ENCODE results near the gene AHDC1.

DNA sequence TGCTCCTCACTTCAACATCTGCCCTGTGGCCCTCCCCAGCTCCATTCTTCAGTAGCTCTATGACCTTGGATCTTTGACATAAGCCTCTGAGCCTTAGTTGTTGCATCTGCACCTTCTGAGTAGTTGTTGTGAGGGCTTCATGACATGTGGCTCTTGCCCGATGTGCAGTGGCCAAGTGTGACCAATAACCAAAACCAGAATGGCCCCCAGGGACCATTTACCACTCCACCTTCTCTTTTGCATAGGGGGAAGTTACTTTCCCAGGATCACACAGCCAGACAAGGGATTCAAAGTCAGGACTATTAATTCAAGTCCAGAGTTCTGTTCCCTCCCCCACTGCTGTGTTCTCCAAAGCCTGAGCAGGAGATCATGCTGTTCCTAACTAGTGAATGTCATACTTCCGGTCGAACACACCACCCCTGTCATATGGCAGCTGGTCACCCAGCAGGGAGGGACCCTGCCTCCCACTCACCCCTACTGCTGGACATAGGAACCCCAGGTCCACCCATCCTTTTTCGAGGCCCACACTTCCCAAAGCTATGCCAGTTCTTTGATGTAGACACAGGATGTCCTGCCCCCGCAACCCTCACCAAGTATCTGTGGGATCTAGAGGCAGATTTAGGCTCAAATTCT, 27.0 kb upstream of the AHDC1 start:
- TF ChIP-seq, protein P1, sequence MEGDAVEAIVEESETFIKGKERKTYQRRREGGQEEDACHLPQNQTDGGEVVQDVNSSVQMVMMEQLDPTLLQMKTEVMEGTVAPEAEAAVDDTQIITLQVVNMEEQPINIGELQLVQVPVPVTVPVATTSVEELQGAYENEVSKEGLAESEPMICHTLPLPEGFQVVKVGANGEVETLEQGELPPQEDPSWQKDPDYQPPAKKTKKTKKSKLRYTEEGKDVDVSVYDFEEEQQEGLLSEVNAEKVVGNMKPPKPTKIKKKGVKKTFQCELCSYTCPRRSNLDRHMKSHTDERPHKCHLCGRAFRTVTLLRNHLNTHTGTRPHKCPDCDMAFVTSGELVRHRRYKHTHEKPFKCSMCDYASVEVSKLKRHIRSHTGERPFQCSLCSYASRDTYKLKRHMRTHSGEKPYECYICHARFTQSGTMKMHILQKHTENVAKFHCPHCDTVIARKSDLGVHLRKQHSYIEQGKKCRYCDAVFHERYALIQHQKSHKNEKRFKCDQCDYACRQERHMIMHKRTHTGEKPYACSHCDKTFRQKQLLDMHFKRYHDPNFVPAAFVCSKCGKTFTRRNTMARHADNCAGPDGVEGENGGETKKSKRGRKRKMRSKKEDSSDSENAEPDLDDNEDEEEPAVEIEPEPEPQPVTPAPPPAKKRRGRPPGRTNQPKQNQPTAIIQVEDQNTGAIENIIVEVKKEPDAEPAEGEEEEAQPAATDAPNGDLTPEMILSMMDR (CRISPR knock-in tag; IDR thresholded peaks at IDR 0.05): no peak
- TF ChIP-seq POLR2AphosphoS5 (IDR thresholded peaks at IDR 0.05; ENCODE audit: low read depth, low read length): no peak
- TF ChIP-seq, protein P2, sequence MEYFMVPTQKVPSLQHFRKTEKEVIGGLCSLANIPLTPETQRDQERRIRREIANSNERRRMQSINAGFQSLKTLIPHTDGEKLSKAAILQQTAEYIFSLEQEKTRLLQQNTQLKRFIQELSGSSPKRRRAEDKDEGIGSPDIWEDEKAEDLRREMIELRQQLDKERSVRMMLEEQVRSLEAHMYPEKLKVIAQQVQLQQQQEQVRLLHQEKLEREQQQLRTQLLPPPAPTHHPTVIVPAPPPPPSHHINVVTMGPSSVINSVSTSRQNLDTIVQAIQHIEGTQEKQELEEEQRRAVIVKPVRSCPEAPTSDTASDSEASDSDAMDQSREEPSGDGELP (IDR thresholded peaks at IDR 0.05; ENCODE audit: borderline replicate concordance, low read depth): no peak
- no peak for TF ChIP-seq RFX1 (IDR thresholded peaks at IDR 0.05)

Data from HepG2 (cell line).